GM18909 (cell line): ENCODE data around the gene ACOXL.
"Not testable (repeated sequence)": the region's sequence is repeated elsewhere in the genome, so short reads cannot be mapped to it uniquely, and the experiment has no call there.

ENCODE experiments used
- ATAC-seq: cut with Tn5 transposase; IDR thresholded peaks from one replicate; pipeline ENCODE4 v1.9.1; 2021; ENCODE audit warnings: mild to moderate bottlenecking; ENCODE audit not compliant: unreplicated experiment, poor library complexity

Gene ACOXL

DNA sequence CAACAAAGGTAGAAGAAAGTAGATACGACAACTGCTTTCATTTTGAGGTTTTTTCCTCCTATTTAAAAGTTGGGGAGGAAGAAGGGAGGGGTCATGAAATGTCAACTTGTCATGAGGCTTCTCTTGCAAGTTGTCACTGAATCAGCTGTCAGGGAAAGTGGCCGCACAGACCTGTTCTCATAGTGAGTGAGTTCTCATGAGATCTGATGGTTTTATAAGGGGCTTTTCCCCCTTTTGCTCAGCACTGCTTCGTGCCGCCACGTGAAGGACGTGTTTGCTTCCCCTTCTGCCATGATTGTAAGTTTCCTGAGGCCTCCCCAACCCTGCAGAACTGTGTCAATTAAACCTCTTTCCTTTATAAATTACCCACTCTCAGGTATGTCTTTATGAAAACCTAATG is 312.9 kb downstream of the ACOXL start:
- not testable (repeated sequence) for ATAC-seq

DNA sequence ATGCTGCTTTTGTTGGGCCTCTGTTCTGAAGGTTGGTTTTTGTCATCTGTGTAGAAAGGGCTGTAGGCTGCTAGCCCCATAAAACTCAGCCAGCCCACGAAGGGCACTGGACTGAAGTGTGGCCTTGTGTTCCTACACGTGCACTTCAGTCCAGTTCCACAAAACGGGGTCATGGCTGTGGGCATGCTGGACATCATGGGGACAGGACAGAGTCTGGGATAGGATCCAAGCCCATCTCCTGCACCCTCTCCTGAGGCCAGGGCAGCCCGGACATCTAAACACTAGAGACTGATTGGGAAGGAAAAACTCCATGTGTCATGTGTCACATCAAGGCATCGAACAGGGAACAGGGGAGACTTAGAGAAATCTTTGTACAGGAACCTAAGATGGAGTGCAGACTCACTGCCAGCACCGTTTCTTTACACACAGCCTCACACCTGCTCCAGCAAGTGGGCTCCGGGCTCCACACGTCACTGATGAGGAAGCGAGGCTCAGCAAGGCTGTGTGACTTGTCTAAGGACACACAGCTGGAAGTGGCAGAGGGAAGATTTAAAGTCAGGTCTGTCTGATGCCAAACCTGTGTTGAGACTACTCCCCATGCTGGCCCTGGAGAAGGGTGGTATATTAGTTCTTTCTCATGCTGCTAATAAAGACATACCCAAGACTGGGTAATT is 313.5 kb downstream of the ACOXL start:
- ATAC-seq = no peak

DNA sequence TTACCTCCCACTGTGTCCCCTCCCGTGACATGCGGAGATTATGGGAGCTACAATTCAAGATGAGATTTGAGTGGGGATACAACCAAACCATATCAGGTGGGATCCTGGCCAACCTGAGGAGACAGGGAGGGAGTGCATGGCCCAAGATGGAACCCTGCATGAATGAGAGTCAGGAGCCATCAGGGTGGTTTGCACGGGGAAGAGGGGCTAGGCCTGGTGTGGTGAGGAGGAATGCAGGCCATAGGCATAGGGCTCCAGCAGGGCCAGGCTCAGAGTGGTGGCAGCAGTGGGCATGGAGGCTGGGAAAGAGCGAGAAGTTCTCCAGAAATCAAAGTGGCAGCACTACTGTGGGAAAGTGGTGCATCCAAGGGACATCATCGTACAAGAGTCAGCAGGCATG is 314.3 kb downstream of the ACOXL start:
- no peak for ATAC-seq

DNA sequence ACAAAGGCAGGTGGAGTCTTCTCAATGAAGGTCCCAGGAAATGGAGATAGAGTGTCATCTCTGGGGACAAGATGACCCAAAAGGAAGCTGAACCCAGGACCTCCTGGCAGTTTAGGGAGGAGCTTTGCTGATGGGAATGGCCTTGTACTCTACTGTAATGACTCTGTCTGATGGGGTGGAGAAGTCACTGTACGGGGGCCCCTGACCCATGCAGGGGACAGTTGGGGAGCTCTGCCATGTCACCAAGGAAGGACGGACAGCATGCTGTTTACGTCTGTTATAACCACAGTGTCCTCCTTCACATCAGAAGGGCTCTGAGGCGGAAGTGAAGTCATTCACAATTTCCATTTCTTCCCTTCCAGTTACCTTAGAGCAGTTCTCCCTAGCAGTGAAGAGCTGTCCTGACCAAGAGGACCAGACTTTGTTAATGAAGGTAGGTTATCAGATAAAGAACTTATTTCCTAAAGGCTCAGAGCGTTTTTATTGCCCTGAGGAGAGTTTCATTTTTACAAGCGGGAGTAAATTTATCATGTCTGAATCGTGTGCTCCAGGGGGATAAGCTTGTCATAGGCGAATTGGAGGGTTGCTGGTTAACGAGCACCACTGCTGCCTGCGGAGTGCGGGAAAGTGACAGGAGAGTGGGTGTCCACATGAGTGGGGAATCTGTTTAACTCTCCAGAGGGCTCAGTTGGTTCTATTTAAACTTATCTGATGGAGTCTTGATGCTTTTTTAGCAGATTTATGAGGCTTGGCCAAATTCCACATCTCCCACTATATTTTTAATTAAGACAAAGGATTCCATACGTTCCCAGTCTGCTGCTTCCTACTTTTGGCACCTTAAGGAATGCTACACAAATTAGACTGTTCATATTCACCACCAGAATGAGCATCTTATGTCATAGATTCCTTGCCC is 316.7 kb downstream of the ACOXL start:
- no peak for ATAC-seq

DNA sequence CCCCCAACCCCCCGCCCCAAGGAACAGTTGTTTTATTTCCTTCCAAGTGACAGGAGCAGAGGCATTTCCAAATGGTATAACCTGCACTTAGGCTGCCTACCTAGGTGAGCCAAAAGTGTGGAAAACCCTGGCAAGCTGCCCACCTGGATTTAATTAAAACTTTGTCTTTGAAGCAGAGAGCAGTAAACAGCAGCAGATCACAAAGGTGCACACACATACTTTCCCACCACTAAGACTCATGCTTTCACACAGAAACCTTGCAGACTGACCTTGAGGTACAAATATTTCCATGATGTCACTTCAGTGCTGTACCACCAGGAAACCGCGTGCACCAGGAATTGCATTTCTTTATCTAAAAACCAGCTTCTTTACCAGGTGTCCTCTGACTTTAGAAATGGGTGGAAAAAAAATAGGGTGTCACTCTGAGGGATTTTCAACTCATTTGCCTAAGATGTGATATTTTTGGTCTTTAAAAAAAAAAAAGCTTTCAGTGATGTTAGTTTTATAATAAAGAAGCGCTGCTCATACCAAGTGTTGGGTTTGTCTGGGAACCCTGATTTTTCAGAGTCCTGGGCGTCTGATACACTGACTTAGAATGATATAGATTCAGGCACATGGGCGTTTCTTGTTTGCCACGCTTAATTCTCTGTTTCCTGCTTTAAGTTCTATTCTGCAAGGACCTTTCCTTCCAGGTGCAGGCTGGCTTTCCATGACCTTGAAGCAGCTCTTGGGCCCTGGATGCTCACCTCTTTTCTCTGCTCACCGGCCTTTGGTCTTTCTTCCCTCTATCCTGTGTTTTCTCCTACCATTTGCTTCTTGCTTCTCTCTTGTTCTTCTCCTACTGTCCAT is 317.6 kb downstream of the ACOXL start:
- ATAC-seq = peak; percentile 69

DNA sequence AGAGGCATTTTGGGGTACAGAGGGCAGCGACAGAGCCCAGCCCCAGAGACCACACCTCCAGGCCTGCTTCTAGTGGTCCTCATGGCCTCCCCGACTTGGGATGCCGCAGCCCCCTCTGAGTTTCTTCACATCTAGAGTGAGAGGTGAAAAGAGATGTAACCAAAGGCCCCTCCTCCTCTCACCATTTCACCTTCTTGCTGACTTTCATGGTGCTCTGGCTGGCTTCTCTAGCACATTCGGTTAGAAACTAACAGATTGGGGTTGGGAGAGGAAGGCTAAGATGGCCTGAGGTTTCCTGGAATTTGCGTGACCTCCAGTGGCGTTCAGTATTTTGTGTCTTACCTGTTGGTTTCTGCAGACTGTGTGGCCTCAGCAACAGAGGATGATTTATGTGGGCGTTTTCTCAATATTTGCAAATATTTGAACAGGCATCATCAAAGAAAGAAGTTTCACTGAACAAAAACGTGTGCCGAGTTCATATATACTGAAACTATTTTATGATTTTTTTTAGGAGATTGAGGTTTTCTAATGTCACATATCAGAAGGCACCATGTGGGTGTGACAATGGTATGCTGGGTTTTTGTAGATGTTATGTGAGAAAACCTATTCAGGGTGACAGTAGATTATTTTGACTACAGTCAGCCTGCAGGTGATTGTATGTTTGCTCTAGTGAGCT is 318.5 kb downstream of the ACOXL start:
- ATAC-seq = peak; percentile 16

DNA sequence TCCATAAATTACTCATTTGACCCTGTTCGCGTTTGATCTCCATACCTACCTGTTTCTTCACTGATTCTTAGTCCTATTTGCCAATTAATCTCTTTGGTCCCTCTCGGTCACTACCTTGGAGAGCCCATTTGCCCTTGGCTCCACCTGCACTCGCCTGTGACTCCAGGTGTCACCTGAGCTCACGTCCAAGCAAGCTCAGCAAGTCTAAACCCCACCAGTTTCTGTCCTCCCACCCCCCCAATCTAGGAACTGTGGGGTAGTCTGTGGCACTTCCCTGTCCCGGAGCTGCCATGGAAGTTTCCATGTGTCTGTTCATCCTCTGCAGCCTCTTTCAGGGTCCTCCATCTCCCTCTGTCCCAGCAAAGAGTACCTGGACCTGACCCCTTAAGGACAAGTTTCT is 320.2 kb downstream of the ACOXL start:
- ATAC-seq = no peak

DNA sequence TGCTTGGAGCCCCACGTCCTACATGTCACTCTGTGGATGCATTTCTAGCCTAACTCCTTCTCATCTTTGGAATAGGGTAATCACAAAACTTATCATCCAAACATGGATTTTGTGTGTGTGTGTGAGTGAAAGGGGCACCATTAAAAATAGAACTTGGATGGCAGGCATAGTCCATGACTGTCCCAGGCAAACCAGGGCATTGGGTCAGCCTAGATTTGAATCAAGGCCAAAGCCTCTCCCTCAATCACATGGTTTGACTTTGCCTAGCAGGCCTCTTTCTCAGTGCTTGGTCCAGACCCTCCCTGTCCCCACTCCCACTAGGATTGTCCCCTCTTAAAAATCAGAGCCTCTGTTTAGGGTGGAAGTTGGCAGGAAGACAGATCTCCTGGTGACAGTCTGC is 320.9 kb downstream of the ACOXL start:
- no peak for ATAC-seq

DNA sequence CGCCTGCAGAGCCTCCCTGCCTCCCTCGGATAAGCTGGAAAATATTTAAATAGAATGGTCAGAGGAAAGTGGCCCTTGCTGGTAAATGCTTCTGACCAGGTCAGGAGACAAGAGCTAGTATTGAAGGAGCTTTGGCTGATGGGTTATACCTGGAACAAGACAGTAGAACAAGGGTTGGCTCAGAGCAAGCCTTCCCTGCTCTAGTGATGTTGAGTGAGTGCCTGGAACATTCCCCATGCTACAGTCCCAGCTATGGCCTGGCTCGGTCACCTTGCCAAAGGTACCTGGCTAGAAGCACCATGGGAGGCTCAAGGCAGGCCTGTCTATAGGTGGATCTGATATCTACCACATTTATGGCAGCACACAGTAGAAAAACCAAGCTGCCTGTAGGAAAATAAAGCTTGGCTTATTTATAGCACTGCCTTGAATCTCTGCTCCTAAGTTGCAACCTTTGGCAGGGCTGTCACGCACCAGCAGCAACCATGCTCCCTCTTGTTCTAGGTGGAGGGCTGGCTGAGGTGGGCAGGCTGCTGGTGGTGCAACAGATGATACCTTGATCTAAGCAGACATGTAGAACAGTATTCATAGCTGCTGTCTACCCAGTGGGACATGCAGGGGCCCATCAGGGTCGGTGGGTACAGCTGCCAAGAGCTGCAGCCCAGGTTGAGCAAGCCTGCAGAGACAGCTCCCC is 321.6 kb downstream of the ACOXL start:
- no peak for ATAC-seq

DNA sequence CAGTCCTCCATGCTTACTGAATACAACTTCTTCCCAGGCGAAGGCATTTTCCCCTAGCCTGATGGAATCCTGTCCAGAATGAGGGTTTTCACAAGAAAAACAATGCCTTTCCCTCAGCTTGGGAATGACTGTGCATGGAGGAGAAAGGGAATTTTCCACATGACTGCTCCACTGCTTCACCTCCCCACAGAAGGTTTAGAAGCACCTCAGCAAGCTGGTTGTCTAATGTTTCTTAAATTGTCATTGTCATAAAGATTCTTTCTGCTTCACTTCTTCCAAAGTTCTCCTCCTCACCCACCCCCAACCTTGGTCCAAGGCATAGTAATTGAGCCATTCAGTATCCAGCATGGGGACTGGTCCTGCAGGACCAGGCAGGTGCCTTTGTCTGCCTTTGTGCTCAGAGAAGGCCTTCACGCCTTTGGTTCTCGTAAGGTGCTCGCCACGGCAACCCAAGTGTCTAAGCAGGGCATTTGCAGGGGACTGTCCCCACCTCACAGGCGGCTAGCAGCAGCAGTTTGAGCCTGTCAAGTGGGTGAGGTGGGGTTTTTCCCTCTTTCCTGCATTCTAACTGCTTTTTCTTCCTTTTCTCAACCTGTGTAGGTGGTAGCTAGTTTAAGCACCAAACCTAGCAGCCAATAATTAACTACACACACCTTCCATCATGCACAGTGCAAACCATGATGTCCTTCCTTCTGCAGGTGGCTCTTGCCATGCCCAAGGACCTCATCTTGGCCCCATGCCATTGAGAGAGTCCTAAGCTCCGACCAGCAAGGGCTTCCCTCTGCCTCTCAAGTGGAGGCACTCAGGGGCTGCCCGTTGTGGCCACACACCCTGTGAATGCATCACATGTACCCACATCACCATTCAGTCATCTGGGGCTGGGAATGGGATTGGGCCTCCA is 322.7 kb downstream of the ACOXL start:
- peak; percentile 66 for ATAC-seq

DNA sequence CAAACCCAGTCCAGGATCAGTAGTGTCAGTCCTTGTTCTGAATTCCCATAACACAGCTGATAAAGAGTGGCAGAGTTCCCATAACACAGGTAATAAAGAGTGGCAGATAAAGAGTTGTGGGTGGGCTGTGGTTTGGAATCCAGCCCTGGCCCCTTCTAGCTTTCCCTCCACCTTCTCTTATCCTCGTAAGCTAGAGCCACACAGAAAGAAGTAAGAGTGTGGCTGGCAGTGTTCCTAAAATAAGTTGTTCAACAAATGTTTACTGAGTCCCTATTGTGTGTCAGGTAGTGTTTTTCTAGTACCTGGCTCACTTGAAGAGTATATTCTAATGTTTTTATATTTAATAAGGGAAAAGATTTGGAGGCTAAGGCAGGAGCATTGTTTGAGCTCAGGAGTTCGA is 323.4 kb downstream of the ACOXL start:
- ATAC-seq = no peak

DNA sequence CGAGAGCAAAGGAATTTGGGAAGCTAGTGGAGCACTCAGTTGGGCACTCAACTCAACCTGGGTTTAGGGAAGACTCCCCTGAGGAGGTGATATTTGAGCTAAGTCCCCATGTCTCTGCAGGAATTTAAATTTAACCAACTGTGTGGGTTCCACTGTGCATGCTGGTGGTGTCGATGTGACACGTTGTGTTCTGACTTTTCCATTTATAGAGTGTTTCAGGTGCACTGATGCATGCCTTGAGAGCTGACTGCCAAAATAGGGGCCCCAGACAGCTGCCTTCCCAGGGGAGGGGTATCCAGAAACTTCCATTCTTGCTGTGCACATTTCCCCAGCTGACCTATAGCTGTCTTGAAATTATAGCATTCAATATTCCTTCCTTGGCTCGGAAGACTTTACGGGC is 324.7 kb downstream of the ACOXL start:
- no peak for ATAC-seq

DNA sequence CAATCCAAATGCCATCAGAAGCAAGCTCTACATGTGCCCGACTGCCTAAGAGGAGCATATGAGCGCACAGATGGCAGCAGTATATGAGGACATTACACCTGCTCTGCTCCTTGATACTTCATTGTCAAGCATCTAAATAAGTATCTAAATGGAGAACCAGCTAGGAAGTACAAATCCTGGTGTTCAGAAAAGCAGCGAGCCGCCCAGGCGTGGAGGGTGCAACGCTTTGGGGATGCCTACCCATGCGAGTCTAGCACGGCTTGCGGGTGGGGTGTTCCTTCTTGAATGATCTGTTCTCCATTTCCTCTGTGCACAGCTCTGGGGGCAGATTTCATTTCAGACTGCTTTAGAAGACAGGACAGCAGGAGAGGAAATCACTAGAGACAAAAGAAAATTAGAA is 325.3 kb downstream of the ACOXL start:
- no peak for ATAC-seq

DNA sequence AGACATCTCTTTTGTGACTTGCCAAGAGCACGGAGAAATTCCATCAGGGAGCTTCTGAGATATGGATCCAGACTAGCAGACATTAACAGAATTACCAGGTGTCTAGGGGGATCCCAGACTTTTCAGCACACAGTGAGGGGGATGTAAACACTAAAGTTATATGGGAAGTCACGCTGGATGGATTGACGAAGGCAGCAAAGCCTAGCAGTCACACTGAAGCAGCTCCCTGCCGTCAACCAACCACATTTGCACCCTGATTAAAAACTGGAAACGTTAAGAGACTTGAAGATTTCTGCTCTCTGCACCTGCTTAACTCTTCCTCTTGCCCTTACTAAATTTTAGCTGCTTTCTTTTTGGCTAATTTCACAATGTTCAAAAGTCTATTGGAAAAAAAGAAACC is 325.9 kb downstream of the ACOXL start:
- ATAC-seq = no peak

DNA sequence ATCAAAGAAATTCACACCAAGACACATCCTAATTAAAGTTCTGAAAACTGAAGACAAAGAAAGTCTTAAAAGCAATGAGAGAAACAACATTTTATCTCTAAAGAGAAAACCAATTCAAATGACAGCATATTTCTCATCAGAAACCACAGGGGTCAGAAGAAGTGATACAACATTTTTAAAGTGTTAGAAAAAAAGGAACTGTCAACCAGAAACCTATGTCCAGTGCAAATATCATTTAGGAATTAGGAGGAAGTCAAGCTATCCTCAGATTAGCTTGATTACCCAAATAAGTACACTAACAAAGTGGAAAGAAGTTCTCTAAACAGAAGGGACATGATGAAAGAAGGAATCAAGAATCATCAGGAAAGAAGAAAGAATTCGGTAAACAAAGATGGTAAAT is 328.8 kb downstream of the ACOXL start:
- ATAC-seq = no peak

DNA sequence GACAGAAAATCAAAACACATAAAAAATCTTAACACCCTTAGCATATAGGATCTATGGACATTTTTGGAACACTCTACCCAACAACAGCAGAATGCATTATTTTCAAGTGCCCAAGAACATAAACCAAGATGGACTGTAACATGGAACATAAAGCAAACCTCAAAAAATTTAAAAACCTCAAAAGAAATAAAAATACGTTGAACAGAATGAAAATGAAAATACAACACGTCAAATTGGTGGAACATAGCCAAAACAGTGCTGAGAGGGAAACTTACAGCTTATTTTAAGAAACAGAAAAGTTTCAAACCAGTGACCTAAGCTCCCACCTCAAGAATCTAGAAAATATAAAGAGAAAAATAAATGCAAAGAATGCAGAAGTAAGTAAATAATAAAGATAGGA is 330.0 kb downstream of the ACOXL start:
- no peak for ATAC-seq

DNA sequence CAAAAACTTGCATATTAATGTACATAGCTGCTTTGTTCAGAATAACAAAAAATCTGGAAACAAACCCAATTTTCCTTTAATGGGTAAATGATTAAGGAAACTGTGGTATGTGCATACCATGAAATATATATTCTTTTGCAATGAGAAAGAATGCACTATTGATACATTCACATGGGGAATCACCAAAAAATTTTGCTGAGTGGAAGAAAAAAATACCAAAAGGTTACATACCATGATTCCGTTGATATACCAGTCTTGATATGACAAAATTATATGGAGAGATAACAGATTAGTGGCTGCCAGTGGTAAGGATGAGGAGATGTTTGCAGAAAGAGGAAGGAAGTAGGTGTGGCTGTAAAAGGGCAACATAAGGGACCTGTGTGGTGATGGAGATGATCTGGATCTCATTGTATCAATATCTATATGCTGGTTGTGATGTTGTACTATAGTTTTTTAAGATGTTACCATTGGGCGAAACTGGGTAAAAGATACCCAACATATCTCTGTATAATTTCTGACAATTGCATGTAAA is 333.8 kb downstream of the ACOXL start:
- ATAC-seq = no peak

DNA sequence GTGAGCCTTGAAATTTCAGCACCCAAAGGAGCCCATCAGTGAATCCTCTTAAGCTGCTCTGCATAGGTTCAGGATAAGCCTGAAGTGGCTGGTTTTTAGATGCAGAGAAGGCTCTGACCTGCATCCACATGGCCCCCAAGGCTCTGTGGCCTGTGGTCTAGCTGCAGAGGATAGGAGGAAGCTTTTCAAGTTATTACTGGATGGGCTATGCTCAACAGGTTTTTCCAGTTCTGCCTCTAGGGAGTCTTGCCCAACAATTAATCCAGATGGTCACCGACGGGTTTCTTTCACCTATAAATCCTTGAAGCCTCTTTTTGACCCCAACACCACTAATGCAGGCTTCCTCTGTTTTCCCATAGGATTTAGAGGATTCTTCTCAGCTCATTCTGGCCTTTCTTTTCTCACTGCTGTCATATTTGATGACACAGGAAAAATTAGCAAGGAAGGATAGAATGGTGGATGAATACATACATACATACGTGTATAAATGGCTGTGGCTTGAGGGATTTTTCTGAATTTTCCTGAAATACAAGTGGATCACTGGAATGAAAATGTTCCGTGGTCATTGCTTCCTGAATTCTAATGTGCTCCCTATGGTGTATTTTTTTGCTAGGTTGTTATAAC is 336.2 kb downstream of the ACOXL start:
- ATAC-seq = no peak
